ENCODE data around the gene BAG3. TPM values are rescaled to one million over a fixed set of nuclear protein-coding genes. Genes with fewer than 3 reads are reported as not detected.
A peak's percentile ranks its signal among the peaks of the same experiment; 100 is the strongest.
"Not testable (repeated sequence)": the region's sequence is repeated elsewhere in the genome, so short reads cannot be mapped to it uniquely, and the experiment has no call there.

Gene BAG3
- total and polyA plus RNA-seq, 3 experiments from 2014 or later = 11.3 to 12.5 (median 12.0) TPM

GRCh38 chr10:119703903-119704508 lies 52.8 kb downstream of the BAG3 start:
- Mint-ChIP-seq H3K4me1 (peaks cover 10 to 21% (median 12%) of the 10 kb centered on the region in 3 donors), H3K9me3 (peaks cover 5 to 20% (median 5%) of the 10 kb centered on the region in 5 donors), H3K27me3 (peaks cover 2 to 15% of the 10 kb centered on the region in 2 donors), H3K36me3 (peaks cover 0 to 19% (median 5%) of the 10 kb centered on the region in 3 donors), H3K27ac (no peak overlapping the region), H3K4me3 (peak overlapping the region in 1 of 7 donors; percentile 25)
- no peaks in the 10 kb centered on the region for H3K27me3 ChIP-seq (ENCODE audit: insufficient read depth, low read length, poor library complexity, severe bottlenecking)
- H3K4me3 ChIP-seq (ENCODE audit: low read length) = no peak overlapping the region
- peaks cover 6% of the 10 kb centered on the region for H3K4me1 ChIP-seq (ENCODE audit: insufficient read depth, low read length)
- H3K36me3 ChIP-seq (ENCODE audit: insufficient read depth, low read length) = no peaks in the 10 kb centered on the region
- ChIA-PET CTCF (interaction anchor here (4.4 kb wide), 1 partner anchor 18 kb away, joined by 18 read pairs; no protein-coding TSS in a partner anchor), POLR2A (interaction anchor here (1.2 to 1.6 kb wide), 2 partner anchors 22 to 169 kb away, joined by 3 to 6 read pairs; partner anchors contain the start of genes INPP5F and MCMBP)
- no peak overlapping the region for H3K27ac ChIP-seq (ENCODE audit: low read depth, low read length)
- no peak for DNase-seq
- no peaks in the 10 kb centered on the region for H3K9me3 ChIP-seq (ENCODE audit: low read length)

DNA sequence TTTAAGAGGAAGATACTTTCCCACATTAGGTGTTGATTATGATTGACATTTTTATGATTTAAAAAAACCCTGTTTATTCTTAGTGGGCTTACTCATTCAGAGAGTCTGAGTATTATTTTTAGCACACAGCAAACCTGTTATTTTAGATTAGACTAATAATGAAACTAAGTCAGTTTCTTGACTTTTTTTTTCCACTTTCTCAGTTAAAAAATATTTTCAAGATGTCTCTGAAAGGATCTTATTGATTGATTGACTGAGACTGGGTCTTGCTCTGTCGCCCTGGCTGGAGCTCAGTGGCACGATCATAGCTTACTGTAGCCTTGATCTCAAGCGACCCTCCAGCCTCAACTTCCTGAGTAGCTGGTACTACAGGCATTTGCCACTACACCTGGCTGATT lies 54.3 kb downstream of the BAG3 start:
- CTCF ChIA-PET = no interaction called here
- peaks cover 5 to 17% of the 10 kb centered on the region in 2 donors for H3K27me3 Mint-ChIP-seq
- peaks cover 5 to 20% (median 7%) of the 10 kb centered on the region in 5 donors for H3K9me3 Mint-ChIP-seq
- peaks cover 10 to 21% (median 12%) of the 10 kb centered on the region in 3 donors for H3K4me1 Mint-ChIP-seq
- POLR2A ChIA-PET = interaction anchor here (0.7 kb wide), 1 partner anchor 598 kb away, joined by 3 read pairs; no protein-coding TSS in a partner anchor
- H3K27ac Mint-ChIP-seq = no peak overlapping the region
- Histone ChIP-seq H3K27me3 (ENCODE audit: insufficient read depth, low read length, poor library complexity, severe bottlenecking) (no peaks in the 10 kb centered on the region), H3K4me1 (ENCODE audit: insufficient read depth, low read length) (peaks cover 6% of the 10 kb centered on the region), H3K27ac (ENCODE audit: low read depth, low read length) (no peak overlapping the region), H3K4me3 (ENCODE audit: low read length) (no peak overlapping the region), H3K36me3 (ENCODE audit: insufficient read depth, low read length) (no peaks in the 10 kb centered on the region), H3K9me3 (ENCODE audit: low read length) (no peaks in the 10 kb centered on the region)
- no peak for DNase-seq
- peak overlapping the region in 1 of 7 donors; percentile 68 for H3K4me3 Mint-ChIP-seq
- H3K36me3 Mint-ChIP-seq = peaks cover 0 to 20% (median 5%) of the 10 kb centered on the region in 3 donors

GRCh38 chr10:119706521-119707278 lies 55.5 kb downstream of the BAG3 start:
- ChIA-PET POLR2A (no interaction called here), CTCF (no interaction called here)
- Histone ChIP-seq H3K36me3 (ENCODE audit: insufficient read depth, low read length) (no peaks in the 10 kb centered on the region), H3K27me3 (ENCODE audit: insufficient read depth, low read length, poor library complexity, severe bottlenecking) (no peaks in the 10 kb centered on the region), H3K27ac (ENCODE audit: low read depth, low read length) (no peak overlapping the region), H3K4me1 (ENCODE audit: insufficient read depth, low read length) (peaks cover 6% of the 10 kb centered on the region), H3K4me3 (ENCODE audit: low read length) (no peak overlapping the region), H3K9me3 (ENCODE audit: low read length) (no peaks in the 10 kb centered on the region)
- peaks cover 10 to 21% (median 12%) of the 10 kb centered on the region in 3 donors for H3K4me1 Mint-ChIP-seq
- H3K36me3 Mint-ChIP-seq = peaks cover 0 to 28% (median 5%) of the 10 kb centered on the region in 3 donors
- H3K27me3 Mint-ChIP-seq = peaks cover 5 to 13% of the 10 kb centered on the region in 2 donors
- H3K9me3 Mint-ChIP-seq = peaks cover 5 to 23% (median 7%) of the 10 kb centered on the region in 5 donors
- no peak overlapping the region for H3K4me3 Mint-ChIP-seq
- peak overlapping the region in 1 of 8 donors; percentile 6 for H3K27ac Mint-ChIP-seq
- no peak for DNase-seq

DNA sequence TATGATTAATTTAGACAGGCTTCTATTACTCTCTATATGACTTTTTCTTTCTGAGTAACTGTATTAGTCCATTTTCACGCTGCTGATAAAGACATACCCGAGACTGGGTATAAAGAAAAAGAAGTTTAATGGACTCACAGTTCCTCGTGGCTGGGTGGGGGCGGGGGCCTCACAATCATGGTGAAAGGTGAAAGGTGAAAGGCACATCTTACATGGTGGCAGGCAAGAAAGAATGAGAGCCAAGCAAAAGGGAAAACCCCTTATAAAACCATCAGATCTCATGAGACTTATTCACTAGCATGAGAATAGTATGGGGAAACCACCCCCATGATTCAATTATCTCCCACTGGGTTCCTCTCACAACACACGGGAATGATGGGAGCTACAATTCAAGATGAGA lies 56.2 kb downstream of the BAG3 start:
- H3K4me3 Mint-ChIP-seq; DNase-seq; H3K4me3 ChIP-seq (ENCODE audit: low read length); H3K4me1 ChIP-seq (ENCODE audit: insufficient read depth, low read length); POLR2A ChIA-PET; H3K27ac ChIP-seq (ENCODE audit: low read depth, low read length); H3K27ac Mint-ChIP-seq; H3K9me3 ChIP-seq (ENCODE audit: low read length); CTCF ChIA-PET; H3K36me3 ChIP-seq (ENCODE audit: insufficient read depth, low read length); H3K27me3 ChIP-seq (ENCODE audit: insufficient read depth, low read length, poor library complexity, severe bottlenecking): not testable (repeated sequence)
- peaks cover 6 to 13% of the 10 kb centered on the region in 2 donors for H3K27me3 Mint-ChIP-seq
- peaks cover 0 to 28% (median 5%) of the 10 kb centered on the region in 3 donors for H3K36me3 Mint-ChIP-seq
- peaks cover 10 to 21% (median 12%) of the 10 kb centered on the region in 3 donors for H3K4me1 Mint-ChIP-seq
- peaks cover 5 to 26% (median 7%) of the 10 kb centered on the region in 5 donors for H3K9me3 Mint-ChIP-seq

- H3K9me3 ChIP-seq (ENCODE audit: low read length); H3K36me3 ChIP-seq (ENCODE audit: insufficient read depth, low read length); CTCF ChIA-PET; H3K4me1 ChIP-seq (ENCODE audit: insufficient read depth, low read length); H3K27ac ChIP-seq (ENCODE audit: low read depth, low read length); H3K4me1 Mint-ChIP-seq; H3K4me3 Mint-ChIP-seq; H3K27me3 ChIP-seq (ENCODE audit: insufficient read depth, low read length, poor library complexity, severe bottlenecking); H3K4me3 ChIP-seq (ENCODE audit: low read length); H3K27ac Mint-ChIP-seq; DNase-seq; POLR2A ChIA-PET; H3K27me3 Mint-ChIP-seq: not testable (repeated sequence)
- Mint-ChIP-seq H3K9me3 (peaks cover 5 to 25% (median 7%) of the 10 kb centered on the region in 5 donors), H3K36me3 (peaks cover 0 to 27% (median 5%) of the 10 kb centered on the region in 3 donors)
Measured at GRCh38 chr10:119710935-119711334, 59.8 kb downstream of the BAG3 start.

DNA sequence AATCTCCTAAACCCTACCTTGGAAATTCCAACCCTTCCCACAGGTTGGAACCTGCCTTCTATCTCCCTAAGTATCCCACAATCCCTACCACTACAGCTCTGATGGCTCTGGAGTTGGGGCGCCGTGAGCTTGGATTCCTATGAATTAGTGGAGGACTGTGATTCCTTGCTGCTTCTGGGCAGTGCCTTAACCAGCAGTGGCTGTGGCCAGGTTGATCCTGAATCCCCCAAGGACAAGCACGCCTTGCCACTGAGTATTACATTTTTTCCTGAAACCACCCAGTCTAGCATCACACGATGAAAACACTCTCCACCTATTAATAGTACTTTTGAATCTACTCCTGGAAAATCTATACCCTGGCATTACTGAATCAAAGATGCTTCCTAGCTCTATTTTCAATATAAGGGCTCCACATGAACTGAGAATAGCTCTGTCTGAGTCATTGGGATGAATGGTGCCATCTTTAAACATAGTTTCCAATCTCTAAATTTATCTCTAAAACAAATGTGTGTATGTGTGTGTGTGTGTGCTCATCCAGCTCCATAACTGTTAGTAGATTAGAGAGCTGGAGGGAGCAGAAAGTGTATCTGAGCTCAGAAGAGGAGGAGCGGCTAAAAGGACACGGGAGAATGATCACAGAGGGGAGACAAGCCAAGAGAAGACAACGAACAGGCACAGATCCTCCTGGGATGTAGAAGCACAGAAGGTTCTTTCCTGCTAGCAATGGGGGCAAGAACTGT lies 62.7 kb downstream of the BAG3 start:
- Mint-ChIP-seq H3K36me3 (peaks cover 0 to 10% (median 0%) of the 10 kb centered on the region in 3 donors), H3K4me1 (no peaks in the 10 kb centered on the region), H3K27ac (no peak overlapping the region), H3K4me3 (no peak overlapping the region), H3K9me3 (peaks cover 0 to 6% (median 2%) of the 10 kb centered on the region in 5 donors), H3K27me3 (peaks cover 5% of the 10 kb centered on the region in 2 donors)
- Histone ChIP-seq H3K9me3 (ENCODE audit: low read length) (no peaks in the 10 kb centered on the region), H3K27ac (ENCODE audit: low read depth, low read length) (no peak overlapping the region), H3K4me3 (ENCODE audit: low read length) (no peak overlapping the region), H3K36me3 (ENCODE audit: insufficient read depth, low read length) (no peaks in the 10 kb centered on the region), H3K4me1 (ENCODE audit: insufficient read depth, low read length) (no peaks in the 10 kb centered on the region), H3K27me3 (ENCODE audit: insufficient read depth, low read length, poor library complexity, severe bottlenecking) (no peaks in the 10 kb centered on the region)
- ChIA-PET POLR2A (no interaction called here), CTCF (interaction anchor here (1.1 to 1.6 kb wide), 3 partner anchors 26 to 28 kb away, joined by 3 to 4 read pairs (median 3); no protein-coding TSS in a partner anchor)
- no peak for DNase-seq

GRCh38 chr10:119714484-119714816 lies 63.3 kb downstream of the BAG3 start:
- Mint-ChIP-seq H3K4me3 (no peak overlapping the region), H3K27me3 (peaks cover 5% of the 10 kb centered on the region in 2 donors), H3K9me3 (peaks cover 0 to 6% (median 0%) of the 10 kb centered on the region in 5 donors), H3K36me3 (peaks cover 0 to 8% (median 0%) of the 10 kb centered on the region in 3 donors), H3K27ac (no peak overlapping the region), H3K4me1 (no peaks in the 10 kb centered on the region)
- H3K4me3 ChIP-seq (ENCODE audit: low read length) = no peak overlapping the region
- no peaks in the 10 kb centered on the region for H3K27me3 ChIP-seq (ENCODE audit: insufficient read depth, low read length, poor library complexity, severe bottlenecking)
- DNase-seq = no peak
- H3K36me3 ChIP-seq (ENCODE audit: insufficient read depth, low read length) = no peaks in the 10 kb centered on the region
- no peaks in the 10 kb centered on the region for H3K9me3 ChIP-seq (ENCODE audit: low read length)
- H3K4me1 ChIP-seq (ENCODE audit: insufficient read depth, low read length) = no peaks in the 10 kb centered on the region
- ChIA-PET POLR2A (no interaction called here), CTCF (interaction anchor here (1.1 to 1.6 kb wide), 2 partner anchors 27 to 28 kb away, joined by 3 to 4 read pairs; no protein-coding TSS in a partner anchor)
- no peak overlapping the region for H3K27ac ChIP-seq (ENCODE audit: low read depth, low read length)
